H1 (cell line): Measurements from ENCODE around the gene SIK3. TPM values are rescaled to one million over a fixed set of nuclear protein-coding genes. Genes with fewer than 3 reads are reported as not detected.

Source experiments
- CTCF ChIA-PET: fragments of 300-600 bp; sonication (Branson Sonifier 250); formaldehyde crosslinking; loops from one replicate; lab custom pipeline; 2021; ENCODE audit not compliant: partially characterized antibody; lab: Charles Lee
- POLR2A ChIA-PET: fragments of 300-600 bp; sonication (Branson Sonifier 250); formaldehyde crosslinking; loops from one replicate; lab custom pipeline; 2021; ENCODE audit warnings: inconsistent platforms; ENCODE audit not compliant: partially characterized antibody; lab: Charles Lee
- DNase-seq, 2 experiments: peaks; one replicate each; pipeline versions ENCODE4 v3.0.0 to v3.0.0-alpha.2; 2010 to 2022; ENCODE audit warnings: low spot score in 2 of 2, low read depth in 1 of 2, mixed read lengths in 1 of 2
- FAIRE-seq: peaks from 2 replicates; lab custom pipeline; 2011; peaks lifted over from hg19 to GRCh38; lab: Jason Lieb, UNC
- H2AFZ ChIP-seq: 2 replicates; pipeline ENCODE4 v1.8.1; 2012; ENCODE audit warnings: low read length, inconsistent platforms
- H2AK5ac ChIP-seq: 2 replicates; pipeline ENCODE4 v1.6.1; 2013; ENCODE audit warnings: low read depth, low read length
- H2BK120ac ChIP-seq: replicated peaks from 2 replicates; pipeline ENCODE3; 2013; ENCODE audit warnings: low read depth, low read length, inconsistent platforms
- H2BK12ac ChIP-seq: 2 replicates; pipeline ENCODE4 v1.6.1; 2013; ENCODE audit warnings: low read depth, low read length
- H2BK15ac ChIP-seq: 2 replicates; pipeline ENCODE4 v1.6.1; 2013; ENCODE audit warnings: low read length
- H2BK20ac ChIP-seq: 2 replicates; pipeline ENCODE4 v1.6.1; 2013; ENCODE audit warnings: low read length
- H2BK5ac ChIP-seq: 2 replicates; pipeline ENCODE4 v1.6.1; 2013; ENCODE audit warnings: low read depth, low read length
- H3K14ac ChIP-seq: 2 replicates; pipeline ENCODE4 v1.6.1; 2013; ENCODE audit warnings: inconsistent platforms; ENCODE audit not compliant: insufficient read length
- H3K18ac ChIP-seq: 2 replicates; pipeline ENCODE4 v1.6.1; 2013; ENCODE audit warnings: low read length; ENCODE audit errors: extremely low read depth
- H3K23ac ChIP-seq: 2 replicates; pipeline ENCODE4 v1.6.1; 2013; ENCODE audit warnings: inconsistent platforms; ENCODE audit not compliant: insufficient read length
- H3K23me2 ChIP-seq: 2 replicates; pipeline ENCODE4 v1.6.1; 2013; ENCODE audit warnings: low read depth, low read length
- H3K27ac ChIP-seq: 2 replicates; pipeline ENCODE4 v1.6.1; 2011; ENCODE audit warnings: low read depth, low read length, inconsistent platforms
- H3K27me3 ChIP-seq, 4 experiments: replicated peaks in 1 of 4; 1 replicate in 1 of 4; 2 replicates in 3 of 4; pipeline versions ENCODE4 v1.6.1 to v1.8.1; 2011 to 2013; ENCODE audit warnings: low read length in 3 of 4, mild to moderate bottlenecking in 3 of 4, inconsistent platforms in 2 of 4, mixed read lengths in 2 of 4, moderate library complexity in 1 of 4; ENCODE audit not compliant: control insufficient read depth in 3 of 4, insufficient read depth in 3 of 4; ENCODE audit errors: extremely low read depth in 1 of 4
- H3K36me3 ChIP-seq, 4 experiments: 2 replicates each; pipeline versions ENCODE4 v1.6.1 to v1.8.1; 2011 to 2013; ENCODE audit warnings: mild to moderate bottlenecking in 4 of 4, low read length in 3 of 4, moderate library complexity in 2 of 4, control low read depth in 1 of 4, inconsistent platforms in 1 of 4; ENCODE audit not compliant: insufficient read depth in 4 of 4, control insufficient read depth in 2 of 4
- H3K4ac ChIP-seq: replicated peaks from 2 replicates; pipeline ENCODE3; 2013; ENCODE audit warnings: low read length, low read depth, mixed read lengths, inconsistent platforms; ENCODE audit not compliant: insufficient read length
- H3K4me1 ChIP-seq, 4 experiments: replicated peaks in 1 of 4; 1 replicate in 1 of 4; 2 replicates in 3 of 4; pipeline versions ENCODE4 v1.6.1 to v1.8.1; 2011 to 2013; ENCODE audit warnings: low read length in 3 of 4, inconsistent platforms in 2 of 4, mixed read lengths in 1 of 4; ENCODE audit not compliant: insufficient read depth in 4 of 4, control insufficient read depth in 3 of 4
- H3K4me2 ChIP-seq, 2 experiments: 2 replicates each; pipeline versions ENCODE4 v1.6.1 to v1.8.1; 2011 to 2013; ENCODE audit warnings: low read depth in 2 of 2, low read length in 2 of 2, control low read depth in 1 of 2, inconsistent platforms in 1 of 2, mild to moderate bottlenecking in 1 of 2; ENCODE audit not compliant: insufficient read depth in 1 of 2
- H3K4me3 ChIP-seq, 4 experiments: fragments of 200-600, 300-600 bp in 1 of 4; sonication (generic), shearing (Covaris generic), sonication (Bioruptor Twin) in 1 of 4; 2 replicates each; pipeline versions ENCODE4 v1.5.1 to v1.8.1; 2011 to 2016; ENCODE audit warnings: low read length in 4 of 4, low read depth in 3 of 4, control low read depth in 2 of 4, inconsistent platforms in 2 of 4, mild to moderate bottlenecking in 2 of 4, mixed read lengths in 1 of 4, moderate library complexity in 1 of 4; ENCODE audit not compliant: insufficient read depth in 2 of 4; ENCODE audit errors: extremely low read depth in 1 of 4
- H3K56ac ChIP-seq: replicated peaks from 2 replicates; pipeline ENCODE3; 2013; ENCODE audit warnings: low read depth, mild to moderate bottlenecking, mixed read lengths, low read length, inconsistent platforms; ENCODE audit not compliant: insufficient read length
- H3K79me1 ChIP-seq: 2 replicates; pipeline ENCODE4 v1.6.1; 2013; ENCODE audit warnings: low read depth, low read length, control low read depth
- H3K79me2 ChIP-seq, 2 experiments: 2 replicates each; pipeline versions ENCODE4 v1.6.1 to v1.8.1; 2012 to 2013; ENCODE audit warnings: low read length in 2 of 2, mild to moderate bottlenecking in 2 of 2, inconsistent platforms in 1 of 2; ENCODE audit not compliant: insufficient read depth in 2 of 2, control insufficient read depth in 1 of 2
- H3K9ac ChIP-seq, 4 experiments: replicated peaks in 1 of 4; 1 replicate in 1 of 4; 2 replicates in 3 of 4; pipeline versions ENCODE4 v1.6.1 to v1.8.1; 2011 to 2013; ENCODE audit warnings: low read depth in 3 of 4, low read length in 3 of 4, control low read depth in 2 of 4, mild to moderate bottlenecking in 2 of 4, moderate library complexity in 2 of 4, inconsistent platforms in 1 of 4; ENCODE audit errors: extremely low read depth in 1 of 4
- H3K9me3 ChIP-seq, 2 experiments: 2 replicates each; pipeline versions ENCODE4 v1.6.1 to v1.8.1; 2012 to 2013; ENCODE audit warnings: mild to moderate bottlenecking in 2 of 2, moderate library complexity in 2 of 2, control low read depth in 1 of 2, inconsistent platforms in 1 of 2, low read depth in 1 of 2, low read length in 1 of 2, mixed read lengths in 1 of 2; ENCODE audit not compliant: insufficient read depth in 2 of 2
- H4K20me1 ChIP-seq, 2 experiments: replicated peaks in 1 of 2; 2 replicates each; pipeline versions ENCODE3 to v1.8.1; 2011 to 2013; ENCODE audit warnings: inconsistent platforms in 2 of 2, low read length in 2 of 2, mild to moderate bottlenecking in 1 of 2; ENCODE audit not compliant: insufficient read depth in 2 of 2, control insufficient read depth in 1 of 2
- H4K5ac ChIP-seq: 2 replicates; pipeline ENCODE4 v1.6.1; 2013; ENCODE audit warnings: low read length, low read depth, mixed read lengths, inconsistent platforms; ENCODE audit not compliant: insufficient read length
- H4K8ac ChIP-seq: 2 replicates; pipeline ENCODE4 v1.8.0; 2013; ENCODE audit warnings: mild to moderate bottlenecking, moderate library complexity, low read length, inconsistent platforms; ENCODE audit not compliant: insufficient read depth; ENCODE audit errors: extremely low read depth
- H4K91ac ChIP-seq: replicated peaks from 2 replicates; pipeline ENCODE3; 2013; ENCODE audit warnings: low read length, mixed read lengths, inconsistent platforms; ENCODE audit not compliant: insufficient read length
- BACH1 ChIP-seq: IDR thresholded peaks from 2 replicates; pipeline ENCODE4 v1.6.1; 2012; ENCODE audit warnings: low read length, improper control_type of control experiment
- CEBPB ChIP-seq: IDR thresholded peaks from 2 replicates; pipeline ENCODE4 v1.6.1; 2012; ENCODE audit warnings: low read depth, low read length
- CHD1 ChIP-seq: IDR thresholded peaks from 2 replicates; pipeline ENCODE4 v1.6.1; 2012; ENCODE audit warnings: low read depth, low read length, improper control_type of control experiment
- CTBP2 ChIP-seq: IDR thresholded peaks from 2 replicates; pipeline ENCODE4 v1.7.0; 2011; ENCODE audit warnings: borderline replicate concordance, mild to moderate bottlenecking, moderate library complexity, mixed read lengths, low read length; ENCODE audit not compliant: insufficient read depth, insufficient read length
- E2F6 ChIP-seq: IDR thresholded peaks from 2 replicates; pipeline ENCODE4 v1.6.1; 2012; ENCODE audit warnings: inconsistent platforms
- FOSL1 ChIP-seq: IDR thresholded peaks from 2 replicates; pipeline ENCODE4 v1.6.1; 2011; ENCODE audit warnings: mild to moderate bottlenecking, low read depth, low read length, moderate library complexity; ENCODE audit not compliant: insufficient read depth
- GABPA ChIP-seq: IDR thresholded peaks from 2 replicates; pipeline ENCODE4 v1.6.1; 2011; ENCODE audit warnings: mild to moderate bottlenecking, low read length, moderate library complexity, borderline replicate concordance; ENCODE audit not compliant: insufficient read depth
- GTF2F1 ChIP-seq: IDR thresholded peaks from 2 replicates; pipeline ENCODE4 v1.6.1; 2012; ENCODE audit warnings: low read depth, low read length, improper control_type of control experiment, borderline replicate concordance
- HDAC6 ChIP-seq: IDR thresholded peaks from one replicate; pipeline ENCODE4 v1.7.1; 2012; ENCODE audit warnings: low read depth, mild to moderate bottlenecking, inconsistent platforms, low read length, moderate library complexity
- MAX ChIP-seq: IDR thresholded peaks from 2 replicates; pipeline ENCODE4 v1.6.1; 2012; ENCODE audit warnings: inconsistent platforms
- PHF8 ChIP-seq: fragments of 200-600 bp; sonication (generic); conservative IDR thresholded peaks from 2 replicates; pipeline ENCODE4 v1.7.1; 2012; ENCODE audit warnings: low read depth, mild to moderate bottlenecking, inconsistent platforms, low read length, moderate library complexity
- POLR2A ChIP-seq, 2 experiments: IDR thresholded peaks; 1 replicate in 1 of 2; 2 replicates in 1 of 2; pipeline ENCODE4 v1.6.1; 2011; ENCODE audit warnings: low read depth in 2 of 2, low read length in 2 of 2, mild to moderate bottlenecking in 2 of 2; ENCODE audit errors: control extremely low read depth in 1 of 2
- TAF7 ChIP-seq: optimal IDR thresholded peaks from 2 replicates; pipeline ENCODE3; 2011; ENCODE audit warnings: low read depth, mild to moderate bottlenecking, inconsistent platforms, low read length, moderate library complexity, borderline replicate concordance
- TEAD4 ChIP-seq: IDR thresholded peaks from 2 replicates; pipeline ENCODE4 v1.6.1; 2012; ENCODE audit warnings: low read depth, low read length, inconsistent platforms, mixed read lengths
- YY1 ChIP-seq: IDR thresholded peaks from 2 replicates; pipeline ENCODE4 v1.6.1; 2011; ENCODE audit warnings: low read depth, mild to moderate bottlenecking, low read length
- whole genome bisulfite sequencing, 2 experiments: shearing (Covaris generic) in 1 of 2; methylation state at CpG; one replicate each; pipeline versions ENCODE4 v1.1.6 to v1.1.7; 2013 to 2015; ENCODE audit warnings: low lambda C conversion rate in 2 of 2, mixed read lengths in 2 of 2, inconsistent platforms in 1 of 2, low coverage in 1 of 2, missing lambda C conversion rate in 1 of 2; ENCODE audit not compliant: insufficient replicate concordance in 2 of 2, insufficient coverage in 1 of 2, insufficient read length in 1 of 2; ENCODE audit errors: extremely low coverage in 1 of 2, missing lambda C conversion rate in 1 of 2; 5-methylcytosine and 5-hydroxymethylcytosine counted together
- polyA plus RNA-seq, 7 experiments: library from polyadenylated mRNA; depleted of rRNA in 3 of 7; stranded (reverse) in 5 of 7; unstranded in 2 of 7; fragments of >200 nt in 5 of 7; fragments of 200-250 nt in 2 of 7; gene quantifications; 1 replicate in 5 of 7; 2 replicates in 1 of 7; 4 replicates in 1 of 7; pipeline versions ENCODE4 v1.2.1 to v1.2.3, GENCODE V29; 2011 to 2013; ENCODE audit warnings: missing spikeins in 2 of 7, mixed read lengths in 2 of 7
- total RNA-seq: library from RNA; stranded (reverse); fragmentation: NEBNext Ultra II Directional; extraction: Animal tissue kit (Norgen Biotek cat#: 25700); gene quantifications from 2 replicates; pipeline ENCODE4 v1.2.1, GENCODE V29; 2021

Gene SIK3
- total and polyA plus RNA-seq, 2 of the 8 experiments (the other 6 are each of a cell fraction or from before 2014, with no cell fraction given): 19.9 to 32.1 TPM

DNA sequence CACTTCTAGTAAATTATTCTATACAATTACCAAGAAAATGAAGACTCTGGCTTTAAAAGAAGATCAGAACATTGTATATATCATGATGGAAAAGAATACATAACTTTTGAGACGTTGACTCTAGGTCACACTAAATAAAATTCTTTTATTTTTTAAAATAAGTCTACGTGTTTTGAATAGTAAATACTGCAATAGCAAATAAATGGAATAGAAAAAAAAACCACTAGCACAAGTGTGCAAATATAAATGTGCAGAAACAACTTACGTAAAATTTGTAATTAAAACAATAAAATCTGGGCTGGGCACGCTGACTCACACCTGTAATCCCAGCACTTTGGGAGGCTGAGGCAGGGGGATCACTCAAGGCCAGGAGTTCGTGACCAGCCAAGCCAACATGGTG is 17.9 kb downstream of the SIK3 start:
- no peak overlapping the region for H3K56ac ChIP-seq
- H3K4me3 ChIP-seq: no peak overlapping the region
- no peak overlapping the region for H3K27ac ChIP-seq
- H3K27me3 ChIP-seq: no peaks in the 10 kb centered on the region
- no peak overlapping the region for H3K4ac ChIP-seq
- H4K5ac ChIP-seq: no peak overlapping the region
- WGBS, 2 experiments: 86% methylated on average over 5 of the region's 5 CpGs; no CpG with 5 or more reads in 1 of the 2 experiments
- no peak overlapping the region for H3K14ac ChIP-seq
- H2BK20ac ChIP-seq: no peak overlapping the region
- FAIRE-seq (no peak), DNase-seq (no peak)
- H3K9me3 ChIP-seq: no peaks in the 10 kb centered on the region
- no peak overlapping the region for H2BK5ac ChIP-seq
- H3K23ac ChIP-seq: no peak overlapping the region
- H2AFZ ChIP-seq: no peak overlapping the region
- H3K36me3 ChIP-seq: no peaks in the 10 kb centered on the region
- no peaks in the 10 kb centered on the region; the same call in 1 of the 2 replicates for H3K79me1 ChIP-seq
- H4K20me1 ChIP-seq: peaks cover 5 to 12% of the 10 kb centered on the region in 2 experiments
- H4K91ac ChIP-seq: no peak overlapping the region
- no peak overlapping the region for H2BK120ac ChIP-seq
- no peak overlapping the region for H4K8ac ChIP-seq
- ChIA-PET CTCF (no interaction called here), POLR2A (no interaction called here)
- no peak overlapping the region for H2BK12ac ChIP-seq
- peaks cover 0 to 11% (median 2%) of the 10 kb centered on the region in 4 experiments; a peak in 6 of 7 replicates for H3K4me1 ChIP-seq
- no peak overlapping the region for H3K9ac ChIP-seq
- no peak overlapping the region for H2BK15ac ChIP-seq
- H3K23me2 ChIP-seq: no peaks in the 10 kb centered on the region
- peaks cover 0 to 94% of the 10 kb centered on the region in 2 experiments; a peak in 3 of 4 replicates for H3K79me2 ChIP-seq
- no peak overlapping the region for H3K18ac ChIP-seq
- H3K4me2 ChIP-seq: no peak overlapping the region
- H2AK5ac ChIP-seq: no peak overlapping the region
- no peak for TF ChIP-seq CHD1
- no peak for TF ChIP-seq MAX
- no peak for TF ChIP-seq HDAC6
- TF ChIP-seq GTF2F1: no peak
- TF ChIP-seq TAF7: no peak
- no peak for TF ChIP-seq PHF8
- no peak for TF ChIP-seq YY1
- no peak for TF ChIP-seq GABPA
- no peak for TF ChIP-seq BACH1
- TF ChIP-seq TEAD4: no peak
- TF ChIP-seq CTBP2: no peak
- no peak for TF ChIP-seq FOSL1
- TF ChIP-seq CEBPB: no peak
- no peak for TF ChIP-seq POLR2A (IDR thresholded peaks at IDR 0.05; ENCODE audit: control extremely low read depth in 1 of 2, low read depth in 2 of 2, low read length in 2 of 2)
- TF ChIP-seq E2F6: no peak
